ENCODE measurements around the gene TAF4B. TPM values are rescaled to one million over a fixed set of nuclear protein-coding genes. Genes with fewer than 3 reads are reported as not detected.

TAF4B gene
- total RNA-seq, 1 experiment from 2014 or later, result 2.0 TPM

DNA sequence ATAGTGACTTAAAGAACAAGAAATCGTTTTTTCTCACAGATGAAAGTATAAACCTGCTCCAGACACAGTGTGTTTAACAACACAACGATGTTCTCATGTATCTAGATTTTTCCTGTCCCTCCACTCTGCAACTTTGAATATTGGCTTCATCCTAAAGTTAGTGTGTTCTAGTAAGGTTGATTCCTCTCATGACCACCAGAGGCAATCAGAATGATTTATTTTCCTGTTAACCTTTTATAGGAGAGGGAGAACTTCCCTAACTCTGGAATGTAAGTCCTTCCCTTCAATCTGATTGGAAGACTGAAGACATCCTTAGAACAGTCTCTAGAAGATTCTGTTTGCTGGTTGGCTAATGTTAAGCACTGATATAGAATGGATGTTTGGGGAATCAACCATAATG, 41.0 kb upstream of the TAF4B start:
- CTCF ChIA-PET, result no interaction called here

GRCh38 chr18:26190506-26190905, 35.7 kb upstream of the TAF4B start:
- TF ChIP-seq, protein P1, sequence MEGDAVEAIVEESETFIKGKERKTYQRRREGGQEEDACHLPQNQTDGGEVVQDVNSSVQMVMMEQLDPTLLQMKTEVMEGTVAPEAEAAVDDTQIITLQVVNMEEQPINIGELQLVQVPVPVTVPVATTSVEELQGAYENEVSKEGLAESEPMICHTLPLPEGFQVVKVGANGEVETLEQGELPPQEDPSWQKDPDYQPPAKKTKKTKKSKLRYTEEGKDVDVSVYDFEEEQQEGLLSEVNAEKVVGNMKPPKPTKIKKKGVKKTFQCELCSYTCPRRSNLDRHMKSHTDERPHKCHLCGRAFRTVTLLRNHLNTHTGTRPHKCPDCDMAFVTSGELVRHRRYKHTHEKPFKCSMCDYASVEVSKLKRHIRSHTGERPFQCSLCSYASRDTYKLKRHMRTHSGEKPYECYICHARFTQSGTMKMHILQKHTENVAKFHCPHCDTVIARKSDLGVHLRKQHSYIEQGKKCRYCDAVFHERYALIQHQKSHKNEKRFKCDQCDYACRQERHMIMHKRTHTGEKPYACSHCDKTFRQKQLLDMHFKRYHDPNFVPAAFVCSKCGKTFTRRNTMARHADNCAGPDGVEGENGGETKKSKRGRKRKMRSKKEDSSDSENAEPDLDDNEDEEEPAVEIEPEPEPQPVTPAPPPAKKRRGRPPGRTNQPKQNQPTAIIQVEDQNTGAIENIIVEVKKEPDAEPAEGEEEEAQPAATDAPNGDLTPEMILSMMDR (conservative IDR thresholded peaks at IDR 0.05; ENCODE audit: low read depth, low read length), result no peak
- no peak for TF ChIP-seq EZH2 (IDR thresholded peaks at IDR 0.05; ENCODE audit: borderline replicate concordance, low read depth, low read length, poor library complexity, severe bottlenecking)
- Histone ChIP-seq H3K9me3 (ENCODE audit: low read depth, low read length, poor library complexity, severe bottlenecking) (no peaks in the 10 kb centered on the region), H3K4me3 (ENCODE audit: low read depth, low read length, poor library complexity, severe bottlenecking) (no peak overlapping the region), H3K27ac (ENCODE audit: low read depth, low read length, poor library complexity, severe bottlenecking) (no peak overlapping the region), H3K27me3 (replicated peaks; ENCODE audit: insufficient read depth, low read depth, low read length, poor library complexity) (no peaks in the 10 kb centered on the region), H3K36me3 (ENCODE audit: insufficient read depth, low read length, poor library complexity, severe bottlenecking) (no peaks in the 10 kb centered on the region), H3K4me1 (ENCODE audit: insufficient read depth, low read length, poor library complexity, severe bottlenecking) (no peaks in the 10 kb centered on the region)
- no TSS peak for BruUV-seq (replicated peaks)
- intact Hi-C loops (cut with micrococcal nuclease; ENCODE audit: unreplicated experiment), result no loop called here
- POLR2A ChIA-PET (ENCODE audit: low non-redundant PET), result no interaction called here
- DNase-seq (ENCODE audit: low spot score), result no peak
- CTCF ChIA-PET, result no interaction called here

More for the DNA sequence above, 41.0 kb upstream of the TAF4B start:
- Histone ChIP-seq H3K27ac (ENCODE audit: low read depth, low read length, poor library complexity, severe bottlenecking) (no peak overlapping the region), H3K36me3 (ENCODE audit: insufficient read depth, low read length, poor library complexity, severe bottlenecking) (no peaks in the 10 kb centered on the region), H3K9me3 (ENCODE audit: low read depth, low read length, poor library complexity, severe bottlenecking) (no peaks in the 10 kb centered on the region), H3K4me1 (ENCODE audit: insufficient read depth, low read length, poor library complexity, severe bottlenecking) (no peaks in the 10 kb centered on the region), H3K4me3 (ENCODE audit: low read depth, low read length, poor library complexity, severe bottlenecking) (no peak overlapping the region), H3K27me3 (replicated peaks; ENCODE audit: insufficient read depth, low read depth, low read length, poor library complexity) (no peaks in the 10 kb centered on the region)
- POLR2A ChIA-PET (ENCODE audit: low non-redundant PET), result no interaction called here
- no TSS peak for BruUV-seq (replicated peaks)
- peak; percentile 1 for DNase-seq (ENCODE audit: low spot score)
- TF ChIP-seq EZH2 (IDR thresholded peaks at IDR 0.05; ENCODE audit: borderline replicate concordance, low read depth, low read length, poor library complexity, severe bottlenecking), result no peak
- TF ChIP-seq, protein P1 (conservative IDR thresholded peaks at IDR 0.05; ENCODE audit: low read depth, low read length), result 0 out of 2 replicates have a peak, but pooled peaks have one; percentile 23
- intact Hi-C loops (cut with micrococcal nuclease; ENCODE audit: unreplicated experiment), result no loop called here

- POLR2A ChIA-PET (ENCODE audit: low non-redundant PET), result no interaction called here
Measured at GRCh38 chr18:26192233-26192632, 34.0 kb upstream of the TAF4B start.

More at GRCh38 chr18:26192233-26192632, 34.0 kb upstream of the TAF4B start:
- intact Hi-C loops (cut with micrococcal nuclease; ENCODE audit: unreplicated experiment), result no loop called here
- Histone ChIP-seq H3K27me3 (replicated peaks; ENCODE audit: insufficient read depth, low read depth, low read length, poor library complexity) (no peaks in the 10 kb centered on the region), H3K4me3 (ENCODE audit: low read depth, low read length, poor library complexity, severe bottlenecking) (no peak overlapping the region), H3K9me3 (ENCODE audit: low read depth, low read length, poor library complexity, severe bottlenecking) (no peaks in the 10 kb centered on the region), H3K27ac (ENCODE audit: low read depth, low read length, poor library complexity, severe bottlenecking) (no peak overlapping the region), H3K36me3 (ENCODE audit: insufficient read depth, low read length, poor library complexity, severe bottlenecking) (no peaks in the 10 kb centered on the region), H3K4me1 (ENCODE audit: insufficient read depth, low read length, poor library complexity, severe bottlenecking) (no peaks in the 10 kb centered on the region)
- CTCF ChIA-PET, result no interaction called here
- TF ChIP-seq, protein P1 (conservative IDR thresholded peaks at IDR 0.05; ENCODE audit: low read depth, low read length), result no peak
- no peak for TF ChIP-seq EZH2 (IDR thresholded peaks at IDR 0.05; ENCODE audit: borderline replicate concordance, low read depth, low read length, poor library complexity, severe bottlenecking)
- no TSS peak for BruUV-seq (replicated peaks)
- DNase-seq (ENCODE audit: low spot score), result no peak

All from A673 (cell line).